Breast epithelium (tissue), 3 donors: ENCODE data around the gene FYN.

Experiments used
- POLR2A ChIP-seq: fragments of 450-650 bp; IDR thresholded peaks from one replicate; pipeline ENCODE4 v1.6.1; 2016; ENCODE audit warnings: antibody characterized with exemption, mild to moderate bottlenecking, moderate library complexity
- TF ChIP-seq, protein P1 (sequence below), 3 donors: fragments of 450-650 bp; IDR thresholded peaks; one replicate each; pipeline ENCODE4 v1.5.1; 2016 to 2017; ENCODE audit warnings: antibody characterized with exemption in 3 of 3, mild to moderate bottlenecking in 3 of 3, moderate library complexity in 3 of 3

DNA sequence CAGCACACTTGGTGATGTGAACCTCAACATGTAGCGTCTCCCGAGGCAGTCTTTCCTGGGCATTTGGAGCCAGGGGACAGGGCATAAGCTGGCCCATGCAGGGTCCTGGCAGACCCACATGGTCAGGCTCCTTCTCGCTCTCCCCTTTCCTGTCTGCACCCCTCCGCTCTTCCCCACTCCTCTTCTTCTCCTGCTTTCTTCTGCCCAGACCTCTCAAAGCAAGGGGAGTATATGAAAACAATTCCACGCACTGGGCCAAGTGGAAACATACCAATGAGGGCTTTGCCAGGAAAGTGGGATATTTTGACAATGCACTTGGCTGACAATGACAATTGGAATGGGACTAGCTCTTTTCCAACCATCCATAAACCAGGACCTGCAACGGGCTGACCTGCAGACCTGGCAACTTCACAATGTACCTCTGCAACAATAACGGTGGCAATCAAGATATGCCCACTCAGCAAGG lies 208.7 kb downstream of the FYN start:
- TF ChIP-seq, protein P1, sequence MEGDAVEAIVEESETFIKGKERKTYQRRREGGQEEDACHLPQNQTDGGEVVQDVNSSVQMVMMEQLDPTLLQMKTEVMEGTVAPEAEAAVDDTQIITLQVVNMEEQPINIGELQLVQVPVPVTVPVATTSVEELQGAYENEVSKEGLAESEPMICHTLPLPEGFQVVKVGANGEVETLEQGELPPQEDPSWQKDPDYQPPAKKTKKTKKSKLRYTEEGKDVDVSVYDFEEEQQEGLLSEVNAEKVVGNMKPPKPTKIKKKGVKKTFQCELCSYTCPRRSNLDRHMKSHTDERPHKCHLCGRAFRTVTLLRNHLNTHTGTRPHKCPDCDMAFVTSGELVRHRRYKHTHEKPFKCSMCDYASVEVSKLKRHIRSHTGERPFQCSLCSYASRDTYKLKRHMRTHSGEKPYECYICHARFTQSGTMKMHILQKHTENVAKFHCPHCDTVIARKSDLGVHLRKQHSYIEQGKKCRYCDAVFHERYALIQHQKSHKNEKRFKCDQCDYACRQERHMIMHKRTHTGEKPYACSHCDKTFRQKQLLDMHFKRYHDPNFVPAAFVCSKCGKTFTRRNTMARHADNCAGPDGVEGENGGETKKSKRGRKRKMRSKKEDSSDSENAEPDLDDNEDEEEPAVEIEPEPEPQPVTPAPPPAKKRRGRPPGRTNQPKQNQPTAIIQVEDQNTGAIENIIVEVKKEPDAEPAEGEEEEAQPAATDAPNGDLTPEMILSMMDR (IDR thresholded peaks at IDR 0.05), result no peak
- no peak for TF ChIP-seq POLR2A
